Neural progenitor cell (in vitro differentiated cells): ENCODE data around the gene ADGRA1.

Experiments used
- EZH2 ChIP-seq: fragments of 200-600 bp; sonication (generic); IDR thresholded peaks from 2 replicates; pipeline ENCODE4 v1.6.1; 2017; ENCODE audit warnings: antibody characterized with exemption, mild to moderate bottlenecking, moderate library complexity
- TF ChIP-seq, protein P1 (sequence below): fragments of 200-600 bp; sonication (generic); IDR thresholded peaks from 2 replicates; pipeline ENCODE4 v1.5.1; 2017; ENCODE audit warnings: antibody characterized with exemption, mild to moderate bottlenecking

DNA sequence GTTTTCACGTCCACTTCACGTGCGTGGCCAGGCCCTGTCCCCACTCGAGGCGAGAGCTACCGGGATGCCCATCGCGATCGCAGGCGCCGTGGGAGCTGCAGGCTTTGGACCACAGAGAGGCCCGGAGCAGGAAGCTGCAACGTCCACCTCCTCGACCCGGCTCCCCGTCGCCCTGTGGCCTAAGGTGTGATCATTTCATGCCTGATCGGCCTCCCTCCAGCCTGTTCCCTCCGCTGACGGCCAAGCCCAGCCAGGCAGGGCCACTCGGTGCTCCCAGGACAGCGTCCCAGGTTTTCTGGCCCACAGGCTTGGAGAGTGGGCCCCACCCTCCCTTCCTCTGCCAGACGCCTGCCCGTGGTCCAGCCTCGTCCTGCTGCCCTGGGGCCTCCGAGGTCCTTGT is 91.9 kb downstream of the ADGRA1 start:
- no peak for TF ChIP-seq EZH2
- TF ChIP-seq, protein P1, sequence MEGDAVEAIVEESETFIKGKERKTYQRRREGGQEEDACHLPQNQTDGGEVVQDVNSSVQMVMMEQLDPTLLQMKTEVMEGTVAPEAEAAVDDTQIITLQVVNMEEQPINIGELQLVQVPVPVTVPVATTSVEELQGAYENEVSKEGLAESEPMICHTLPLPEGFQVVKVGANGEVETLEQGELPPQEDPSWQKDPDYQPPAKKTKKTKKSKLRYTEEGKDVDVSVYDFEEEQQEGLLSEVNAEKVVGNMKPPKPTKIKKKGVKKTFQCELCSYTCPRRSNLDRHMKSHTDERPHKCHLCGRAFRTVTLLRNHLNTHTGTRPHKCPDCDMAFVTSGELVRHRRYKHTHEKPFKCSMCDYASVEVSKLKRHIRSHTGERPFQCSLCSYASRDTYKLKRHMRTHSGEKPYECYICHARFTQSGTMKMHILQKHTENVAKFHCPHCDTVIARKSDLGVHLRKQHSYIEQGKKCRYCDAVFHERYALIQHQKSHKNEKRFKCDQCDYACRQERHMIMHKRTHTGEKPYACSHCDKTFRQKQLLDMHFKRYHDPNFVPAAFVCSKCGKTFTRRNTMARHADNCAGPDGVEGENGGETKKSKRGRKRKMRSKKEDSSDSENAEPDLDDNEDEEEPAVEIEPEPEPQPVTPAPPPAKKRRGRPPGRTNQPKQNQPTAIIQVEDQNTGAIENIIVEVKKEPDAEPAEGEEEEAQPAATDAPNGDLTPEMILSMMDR, result no peak
